Muscle of leg (tissue), 11 donors: ENCODE results near the gene LSAMP. TPM values are rescaled to one million over a fixed set of nuclear protein-coding genes. Genes with fewer than 3 reads are reported as not detected.

Experiments used
- DNase-seq: peaks from one replicate; pipeline ENCODE4 v3.0.0; 2013
- H3K27ac ChIP-seq: one replicate; pipeline ENCODE4 v1.5.1; 2013; ENCODE audit warnings: mild to moderate bottlenecking, low read length, control low read depth
- H3K27me3 ChIP-seq: one replicate; pipeline ENCODE4 v1.6.1; 2013; ENCODE audit warnings: low read length; ENCODE audit not compliant: control insufficient read depth, insufficient read depth
- H3K36me3 ChIP-seq: one replicate; pipeline ENCODE4 v1.6.1; 2013; ENCODE audit warnings: low read length; ENCODE audit not compliant: control insufficient read depth, insufficient read depth
- H3K4me1 ChIP-seq: one replicate; pipeline ENCODE4 v1.6.1; 2013; ENCODE audit warnings: low read length; ENCODE audit not compliant: control insufficient read depth, insufficient read depth
- H3K4me3 ChIP-seq: one replicate; pipeline ENCODE4 v1.5.1; 2013; ENCODE audit warnings: low read length, control low read depth
- H3K9me3 ChIP-seq: replicated peaks from 2 replicates; pipeline ENCODE4 v1.6.1; 2013; ENCODE audit warnings: low read depth, low read length; ENCODE audit not compliant: control insufficient read depth
- WGBS: methylation state at CpG from one replicate; pipeline ENCODE4 v1.1.5; 2013; ENCODE audit warnings: missing lambda C conversion rate; ENCODE audit not compliant: insufficient coverage; 5-methylcytosine and 5-hydroxymethylcytosine counted together
- polyA plus RNA-seq, 8 donors: library from polyadenylated mRNA; unstranded; fragments of 120-200 nt; gene quantifications; one replicate each; pipeline versions ENCODE4 v1.2.1 to v1.2.3, GENCODE V29; 2013; ENCODE audit warnings: inconsistent platforms in 1 of 8, low replicate concordance in 1 of 8; ENCODE audit not compliant: insufficient read length in 8 of 8, insufficient read depth in 1 of 8
- total RNA-seq: library from RNA; stranded (reverse); fragments of 120-200 nt; gene quantifications from one replicate; pipeline ENCODE4 v1.2.4, GENCODE V29; 2013

Gene LSAMP
- total and polyA plus RNA-seq, 9 donors: 3.5 to 13.4 (median 6.3) TPM

GRCh38 chr3:116464276-116464798 is 19.1 kb upstream of the LSAMP start:
- no peaks in the 10 kb centered on the region for H3K27me3 ChIP-seq
- no peak overlapping the region for H3K4me3 ChIP-seq
- H3K9me3 ChIP-seq: no peaks in the 10 kb centered on the region
- no peak for DNase-seq
- no peaks in the 10 kb centered on the region for H3K4me1 ChIP-seq
- H3K36me3 ChIP-seq: no peaks in the 10 kb centered on the region
- no CpG with 5 or more reads among the region's 1 CpG for WGBS
- H3K27ac ChIP-seq: no peak overlapping the region

GRCh38 chr3:116453666-116454346 is 8.5 kb upstream of the LSAMP start:
- peak; percentile 28 for DNase-seq
- no peaks in the 10 kb centered on the region for H3K36me3 ChIP-seq
- H3K9me3 ChIP-seq: no peaks in the 10 kb centered on the region
- WGBS: no CpG with 5 or more reads among the region's 1 CpG
- H3K27me3 ChIP-seq: no peaks in the 10 kb centered on the region
- H3K4me3 ChIP-seq: no peak overlapping the region
- H3K4me1 ChIP-seq: no peaks in the 10 kb centered on the region
- H3K27ac ChIP-seq: no peak overlapping the region

- Histone ChIP-seq H3K4me1 (peaks cover 2% of the 10 kb centered on the region), H3K36me3 (no peaks in the 10 kb centered on the region), H3K9me3 (no peaks in the 10 kb centered on the region), H3K4me3 (no peak overlapping the region), H3K27me3 (peaks cover 1% of the 10 kb centered on the region), H3K27ac (no peak overlapping the region)
- peak; percentile 19 for DNase-seq
- WGBS: no CpG with 5 or more reads among the region's 3 CpGs
These were observed 4.5 kb upstream of the LSAMP start for GRCh38 chr3:116449546-116450350.

GRCh38 chr3:116445990-116446389 is 703 bp upstream of the LSAMP start:
- H3K27me3 ChIP-seq: peaks cover 3% of the 10 kb centered on the region
- H3K27ac ChIP-seq: peak overlapping the region; percentile 67
- peaks cover 5% of the 10 kb centered on the region for H3K4me1 ChIP-seq
- H3K9me3 ChIP-seq: no peaks in the 10 kb centered on the region
- no peaks in the 10 kb centered on the region for H3K36me3 ChIP-seq
- WGBS: no CpG with 5 or more reads among the region's 2 CpGs
- H3K4me3 ChIP-seq: no peak overlapping the region
- peak; percentile 33 for DNase-seq

GRCh38 chr3:116444819-116445310 is 422 bp downstream of the LSAMP start:
- DNase-seq: peak; percentile 33
- WGBS: under 1% methylated on average over 23 of the region's 26 CpGs

GRCh38 chr3:116444115-116444747 is 1.1 kb downstream of the LSAMP start:
- peak; percentile 20 for DNase-seq
- Histone ChIP-seq H3K27me3 (peaks cover 3% of the 10 kb centered on the region), H3K4me3 (peak overlapping the region; percentile 51), H3K4me1 (peaks cover 5% of the 10 kb centered on the region), H3K9me3 (no peaks in the 10 kb centered on the region), H3K36me3 (no peaks in the 10 kb centered on the region), H3K27ac (no peak overlapping the region)
- WGBS: 0% methylated on average over 1 of the region's 2 CpGs

More at GRCh38 chr3:116444819-116445310, 422 bp downstream of the LSAMP start:
- H3K36me3 ChIP-seq: no peaks in the 10 kb centered on the region
- H3K27ac ChIP-seq: peak overlapping the region; percentile 37
- H3K4me1 ChIP-seq: peaks cover 5% of the 10 kb centered on the region
- H3K27me3 ChIP-seq: peaks cover 3% of the 10 kb centered on the region
- H3K9me3 ChIP-seq: no peaks in the 10 kb centered on the region
- H3K4me3 ChIP-seq: peak overlapping the region; percentile 51

GRCh38 chr3:116443191-116443661 is 2.1 kb downstream of the LSAMP start:
- DNase-seq: peak; percentile 46
- Histone ChIP-seq H3K36me3 (no peaks in the 10 kb centered on the region), H3K4me1 (peaks cover 5% of the 10 kb centered on the region), H3K4me3 (peak overlapping the region; percentile 34), H3K9me3 (no peaks in the 10 kb centered on the region), H3K27ac (no peak overlapping the region), H3K27me3 (peaks cover 3% of the 10 kb centered on the region)
- 8% methylated on average over 2 of the region's 4 CpGs for WGBS

GRCh38 chr3:116442331-116443021 is 2.8 kb downstream of the LSAMP start:
- no peaks in the 10 kb centered on the region for H3K36me3 ChIP-seq
- no peak overlapping the region for H3K4me3 ChIP-seq
- H3K27ac ChIP-seq: no peak overlapping the region
- H3K9me3 ChIP-seq: no peaks in the 10 kb centered on the region
- no peak for DNase-seq
- 29% methylated on average over 1 of the region's 5 CpGs for WGBS
- H3K27me3 ChIP-seq: peaks cover 3% of the 10 kb centered on the region
- H3K4me1 ChIP-seq: peaks cover 5% of the 10 kb centered on the region

- H3K36me3 ChIP-seq: no peaks in the 10 kb centered on the region
- no peak for DNase-seq
- no CpG with 5 or more reads among the region's 4 CpGs for WGBS
- no peak overlapping the region for H3K27ac ChIP-seq
- no peaks in the 10 kb centered on the region for H3K9me3 ChIP-seq
- peaks cover 3% of the 10 kb centered on the region for H3K27me3 ChIP-seq
- no peak overlapping the region for H3K4me3 ChIP-seq
- peaks cover 5% of the 10 kb centered on the region for H3K4me1 ChIP-seq
These were observed 3.6 kb downstream of the LSAMP start for GRCh38 chr3:116441652-116442051.
